Activated B cell treated with CpG ODN at 0.5 μM for 24 hours (primary cell): ENCODE results near the gene NHS. TPM values are rescaled to one million over a fixed set of nuclear protein-coding genes. Genes with fewer than 3 reads are reported as not detected.

Source experiments
- ATAC-seq: fragments of 200-7000 bp; cut with Tn5 transposase; one replicate; pipeline ENCODE4 v1.10.0; 2021; ENCODE audit warnings: low read depth, mild to moderate bottlenecking, moderate library complexity
- CTCF ChIA-PET: fragments of 350-600 bp; sonication (Branson Sonifier 250); formaldehyde crosslinking; loops from one replicate; lab custom pipeline; 2021; ENCODE audit warnings: antibody characterized with exemption; lab: Charles Lee
- POLR2A ChIA-PET: fragments of 350-600 bp; sonication (Branson Sonifier 250); formaldehyde crosslinking; loops from one replicate; lab custom pipeline; 2021; ENCODE audit warnings: antibody characterized with exemption; lab: Charles Lee
- DNase-seq: peaks from one replicate; pipeline ENCODE4 v3.0.0; 2022
- H3K27ac Mint-ChIP-seq: one replicate; pipeline ENCODE4 v1.8.0; 2020; ENCODE audit warnings: mixed read lengths
- H3K27me3 Mint-ChIP-seq: one replicate; pipeline ENCODE4 v1.8.0; 2021; ENCODE audit warnings: mixed read lengths
- H3K36me3 Mint-ChIP-seq: one replicate; pipeline ENCODE4 v1.8.0; 2021; ENCODE audit warnings: low read depth, mixed read lengths
- H3K4me1 Mint-ChIP-seq: one replicate; pipeline ENCODE4 v1.8.0; 2021; ENCODE audit warnings: mixed read lengths
- H3K4me3 Mint-ChIP-seq: one replicate; pipeline ENCODE4 v1.8.0; 2020; ENCODE audit warnings: mild to moderate bottlenecking, mixed read lengths
- H3K9me3 Mint-ChIP-seq: one replicate; pipeline ENCODE4 v1.8.0; 2020; ENCODE audit warnings: mixed read lengths
- CTCF ChIP-seq: fragments of 200-600 bp; IDR thresholded peaks from one replicate; pipeline ENCODE4 v1.8.0; 2022; ENCODE audit warnings: antibody characterized with exemption, mild to moderate bottlenecking
- intact Hi-C: fragments of 100-400 bp; cut with micrococcal nuclease; formaldehyde crosslinking; loops from one replicate; pipeline ENCODE4 v1.15.1; 2024
- total RNA-seq: library from RNA; stranded (reverse); gene quantifications from 2 replicates; pipeline ENCODE4 v1.2.3, GENCODE V29; 2022

NHS gene
- total RNA-seq, 1 donor from 2014 or later, result not detected

- H3K9me3 Mint-ChIP-seq, result peaks cover 10% of the 10 kb centered on the region
- DNase-seq (no peak), ATAC-seq (no peak)
- H3K27ac Mint-ChIP-seq, result no peak overlapping the region
- ChIA-PET CTCF (no interaction called here), POLR2A (no interaction called here)
- TF ChIP-seq CTCF, result no peak
- H3K36me3 Mint-ChIP-seq, result no peaks in the 10 kb centered on the region
- peaks cover 18% of the 10 kb centered on the region for H3K27me3 Mint-ChIP-seq
- no peaks in the 10 kb centered on the region for H3K4me1 Mint-ChIP-seq
- H3K4me3 Mint-ChIP-seq, result no peak overlapping the region
- intact Hi-C loops, result no loop called here
These were observed 2.8 kb downstream of the NHS start for GRCh38 chrX:17377795-17378194.

GRCh38 chrX:17380221-17380620 lies 5.2 kb downstream of the NHS start:
- no peak for TF ChIP-seq CTCF
- ChIA-PET CTCF (no interaction called here), POLR2A (no interaction called here)
- no peak for DNase-seq
- no peak overlapping the region for H3K27ac Mint-ChIP-seq
- H3K4me3 Mint-ChIP-seq, result no peak overlapping the region
- peaks cover 13% of the 10 kb centered on the region for H3K27me3 Mint-ChIP-seq
- no peak for ATAC-seq
- intact Hi-C loops, result no loop called here
- H3K4me1 Mint-ChIP-seq, result no peaks in the 10 kb centered on the region
- H3K9me3 Mint-ChIP-seq, result peaks cover 11% of the 10 kb centered on the region
- H3K36me3 Mint-ChIP-seq, result no peaks in the 10 kb centered on the region

- Mint-ChIP-seq H3K9me3 (no peaks in the 10 kb centered on the region), H3K4me1 (no peaks in the 10 kb centered on the region)
These were observed 15.4 kb downstream of the NHS start for GRCh38 chrX:17390419-17390850.

GRCh38 chrX:17395154-17395553 lies 20.2 kb downstream of the NHS start:
- CTCF ChIA-PET, result no interaction called here
- no peak for TF ChIP-seq CTCF
- Mint-ChIP-seq H3K27me3 (peaks cover 2% of the 10 kb centered on the region), H3K27ac (no peak overlapping the region), H3K4me1 (no peaks in the 10 kb centered on the region), H3K36me3 (no peaks in the 10 kb centered on the region), H3K4me3 (no peak overlapping the region), H3K9me3 (no peaks in the 10 kb centered on the region)
- POLR2A ChIA-PET, result no interaction called here
- no peak for DNase-seq
- ATAC-seq, result no peak
- intact Hi-C loops, result no loop called here

More at GRCh38 chrX:17390419-17390850, 15.4 kb downstream of the NHS start:
- CTCF ChIA-PET, result no interaction called here
- POLR2A ChIA-PET, result no interaction called here
- Mint-ChIP-seq H3K4me3 (no peak overlapping the region), H3K36me3 (no peaks in the 10 kb centered on the region), H3K27ac (no peak overlapping the region), H3K27me3 (no peaks in the 10 kb centered on the region)
- intact Hi-C loops, result no loop called here
- ATAC-seq (no peak), DNase-seq (no peak)
- no peak for TF ChIP-seq CTCF

GRCh38 chrX:17397074-17397473 lies 22.1 kb downstream of the NHS start:
- DNase-seq, result no peak
- H3K27me3 Mint-ChIP-seq, result peaks cover 2% of the 10 kb centered on the region
- intact Hi-C loops, result no loop called here
- TF ChIP-seq CTCF, result no peak
- H3K4me1 Mint-ChIP-seq, result no peaks in the 10 kb centered on the region
- POLR2A ChIA-PET, result no interaction called here
- H3K27ac Mint-ChIP-seq, result no peak overlapping the region
- H3K36me3 Mint-ChIP-seq, result no peaks in the 10 kb centered on the region
- CTCF ChIA-PET, result no interaction called here
- ATAC-seq, result no peak
- no peaks in the 10 kb centered on the region for H3K9me3 Mint-ChIP-seq
- H3K4me3 Mint-ChIP-seq, result no peak overlapping the region
